Hepatocyte (in vitro differentiated cells): ENCODE measurements around the gene IL12B. TPM values are rescaled to one million over a fixed set of nuclear protein-coding genes. Genes with fewer than 3 reads are reported as not detected.
"Not testable (repeated sequence)": the region's sequence is repeated elsewhere in the genome, so short reads cannot be mapped to it uniquely, and the experiment has no call there.

Source experiments
- DNase-seq: peaks from one replicate; pipeline ENCODE4 v3.0.0-alpha.2; 2016; ENCODE audit warnings: low spot score
- H2AFZ ChIP-seq: fragments of 200-600 bp; sonication (generic); 2 replicates; pipeline ENCODE4 v1.6.0; 2016; ENCODE audit warnings: antibody characterized with exemption, mild to moderate bottlenecking
- H3K27ac ChIP-seq: fragments of 200-600 bp; sonication (generic); 2 replicates; pipeline ENCODE4 v1.5.1; 2016; ENCODE audit warnings: mild to moderate bottlenecking
- H3K27me3 ChIP-seq: fragments of 200-600 bp; sonication (generic); 2 replicates; pipeline ENCODE4 v1.6.1; 2016
- H3K36me3 ChIP-seq: fragments of 200-600 bp; sonication (generic); replicated peaks from 2 replicates; pipeline ENCODE4 v1.5.1; 2016; ENCODE audit warnings: low read depth; ENCODE audit not compliant: insufficient read depth
- H3K4me1 ChIP-seq: fragments of 200-600 bp; sonication (generic); 2 replicates; pipeline ENCODE4 v1.5.1; 2016; ENCODE audit warnings: mild to moderate bottlenecking, moderate library complexity; ENCODE audit not compliant: insufficient read depth
- H3K4me2 ChIP-seq: fragments of 200-600 bp; sonication (generic); 2 replicates; pipeline ENCODE4 v1.6.0; 2016
- H3K4me3 ChIP-seq: fragments of 200-600 bp; sonication (generic); 2 replicates; pipeline ENCODE4 v1.5.1; 2016; ENCODE audit warnings: mild to moderate bottlenecking
- H3K79me2 ChIP-seq: fragments of 200-600 bp; sonication (generic); 2 replicates; pipeline ENCODE4 v1.6.0; 2017; ENCODE audit warnings: mild to moderate bottlenecking
- H3K9me2 ChIP-seq: fragments of 200-600 bp; sonication (generic); replicated peaks from 2 replicates; pipeline ENCODE4 v1.6.0; 2017; ENCODE audit warnings: mild to moderate bottlenecking; ENCODE audit not compliant: insufficient read depth
- H3K9me3 ChIP-seq: fragments of 200-600 bp; sonication (generic); 2 replicates; pipeline ENCODE4 v1.5.1; 2016; ENCODE audit warnings: low read depth, mild to moderate bottlenecking
- H4K20me1 ChIP-seq: fragments of 200-600 bp; sonication (generic); 2 replicates; pipeline ENCODE4 v1.6.0; 2016; ENCODE audit warnings: mild to moderate bottlenecking; ENCODE audit not compliant: insufficient read depth, poor library complexity, severe bottlenecking
- CTCF ChIP-seq: fragments of 200-600 bp; sonication (generic); IDR thresholded peaks from 2 replicates; pipeline ENCODE4 v1.5.1; 2016; ENCODE audit warnings: antibody characterized with exemption, mild to moderate bottlenecking; ENCODE audit not compliant: poor library complexity
- EZH2 ChIP-seq: fragments of 200-600 bp; sonication (generic); IDR thresholded peaks from 2 replicates; pipeline ENCODE4 v1.6.1; 2016; ENCODE audit warnings: antibody characterized with exemption, mild to moderate bottlenecking, borderline replicate concordance
- EZH2phosphoT487 ChIP-seq: fragments of 200-600 bp; sonication (generic); IDR thresholded peaks from one replicate; pipeline ENCODE4 v1.6.1; 2018; ENCODE audit warnings: antibody characterized with exemption, mild to moderate bottlenecking, low read depth, moderate library complexity; ENCODE audit not compliant: unreplicated experiment, severe bottlenecking
- WGBS: methylation state at CpG from one replicate; pipeline ENCODE4 v1.1.6; 2016; ENCODE audit warnings: low lambda C conversion rate; ENCODE audit errors: missing lambda C conversion rate; 5-methylcytosine and 5-hydroxymethylcytosine counted together
- polyA plus RNA-seq: library from polyadenylated mRNA; unstranded; fragments of >200 nt; fragmentation: Nextera tagmentation; extraction: Ambion mirVana; gene quantifications from 2 replicates; pipeline ENCODE4 v1.2.1, GENCODE V29; 2016
- total RNA-seq: library from RNA; depleted of rRNA; stranded (reverse); fragments of >200 nt; gene quantifications from 2 replicates; pipeline ENCODE4 v1.2.3, GENCODE V29; 2014

IL12B gene
- not detected in 2 replicates for total RNA-seq
- not detected in 2 replicates for polyA plus RNA-seq

- DNase-seq: no peak
- Histone ChIP-seq H3K4me3 (no peak within 1 kb of the TSS), H3K4me2 (peak within 1 kb of the TSS; percentile 93), H2AFZ (no peak within 1 kb of the TSS), H3K9me2 (no peaks in the 10 kb centered on the region), H3K79me2 (no peaks in the 10 kb centered on the region), H3K27me3 (peaks cover 20% of the 10 kb centered on the region), H3K4me1 (peaks cover 5% of the 10 kb centered on the region), H4K20me1 (no peaks in the 10 kb centered on the region), H3K36me3 (no peaks in the 10 kb centered on the region), H3K27ac (no peak within 1 kb of the TSS), H3K9me3 (no peaks in the 10 kb centered on the region)
- WGBS: 59% methylated on average over 4 of the region's 4 CpGs
- no peak for TF ChIP-seq EZH2phosphoT487
- no peak for TF ChIP-seq EZH2
- TF ChIP-seq CTCF: no peak
Measured at GRCh38 chr5:159330131-159330800, at the start of gene IL12B. Gene IL12B (minus strand): TSS chr5:159330487. CDS start chr5:159326782, 3,705 bp downstream.

GRCh38 chr5:159377653-159378052, 47.4 kb upstream of the IL12B start:
- Histone ChIP-seq H3K9me2 (no peaks in the 10 kb centered on the region), H3K79me2 (no peaks in the 10 kb centered on the region)
- TF ChIP-seq EZH2phosphoT487 (no peak), EZH2 (no peak), CTCF (no peak)

GRCh38 chr5:159367866-159368265, 37.6 kb upstream of the IL12B start:
- not testable (repeated sequence) for H3K27ac ChIP-seq, H3K4me2 ChIP-seq, H3K9me2 ChIP-seq, H2AFZ ChIP-seq, H3K79me2 ChIP-seq, H3K4me1 ChIP-seq, H3K9me3 ChIP-seq, H4K20me1 ChIP-seq, H3K27me3 ChIP-seq, DNase-seq, H3K36me3 ChIP-seq, H3K4me3 ChIP-seq
- 38% methylated on average over 1 of the region's 1 CpG for WGBS

More at GRCh38 chr5:159377653-159378052, 47.4 kb upstream of the IL12B start:
- H3K27me3 ChIP-seq: no peaks in the 10 kb centered on the region
- no peaks in the 10 kb centered on the region for H4K20me1 ChIP-seq
- no peak overlapping the region for H3K27ac ChIP-seq
- no peaks in the 10 kb centered on the region for H3K9me3 ChIP-seq
- H3K4me3 ChIP-seq: no peak overlapping the region
- H3K4me1 ChIP-seq: no peaks in the 10 kb centered on the region
- no peak for DNase-seq
- no peaks in the 10 kb centered on the region for H3K36me3 ChIP-seq
- H2AFZ ChIP-seq: no peak overlapping the region
- no peak overlapping the region for H3K4me2 ChIP-seq

GRCh38 chr5:159366776-159367175, 36.5 kb upstream of the IL12B start:
- WGBS: 96% methylated on average over 5 of the region's 5 CpGs
- not testable (repeated sequence) for H3K4me1 ChIP-seq, H3K9me2 ChIP-seq, H3K27ac ChIP-seq, H3K36me3 ChIP-seq, H3K4me3 ChIP-seq, H3K27me3 ChIP-seq, H3K79me2 ChIP-seq, H4K20me1 ChIP-seq, DNase-seq, H3K9me3 ChIP-seq, H2AFZ ChIP-seq, H3K4me2 ChIP-seq
